Parathyroid adenoma (tissue), 2 donors: ENCODE measurements around the gene HRH2.

Source experiments
- H2AFZ ChIP-seq: fragments of 300-600 bp; sonication (generic); one replicate; pipeline ENCODE4 v1.7.0; 2017; ENCODE audit warnings: antibody characterized with exemption, mild to moderate bottlenecking
- H3K27ac ChIP-seq: fragments of 300-600 bp; sonication (generic); one replicate; pipeline ENCODE4 v1.7.0; 2017
- H3K27me3 ChIP-seq: fragments of 300-600 bp; sonication (generic); one replicate; pipeline ENCODE4 v1.7.0; 2017; ENCODE audit warnings: low read length; ENCODE audit not compliant: control insufficient read depth, insufficient read depth
- H3K36me3 ChIP-seq: fragments of 300-600 bp; sonication (generic); one replicate; pipeline ENCODE4 v1.7.0; 2017; ENCODE audit warnings: low read length; ENCODE audit not compliant: control insufficient read depth, insufficient read depth
- H3K4me1 ChIP-seq: fragments of 300-600 bp; sonication (generic); one replicate; pipeline ENCODE4 v1.7.0; 2017; ENCODE audit warnings: control low read depth
- H3K4me2 ChIP-seq: fragments of 300-600 bp; sonication (generic); one replicate; pipeline ENCODE4 v1.7.0; 2017; ENCODE audit warnings: low read length
- H3K4me3 ChIP-seq: fragments of 300-600 bp; sonication (generic); one replicate; pipeline ENCODE4 v1.7.0; 2017; ENCODE audit warnings: low read depth, low read length
- H3K79me2 ChIP-seq: fragments of 300-600 bp; sonication (generic); one replicate; pipeline ENCODE4 v1.7.0; 2017; ENCODE audit warnings: control low read depth
- H3K9ac ChIP-seq: fragments of 300-600 bp; sonication (generic); one replicate; pipeline ENCODE4 v1.7.0; 2017; ENCODE audit warnings: mild to moderate bottlenecking
- H3K9me3 ChIP-seq: fragments of 300-600 bp; sonication (generic); one replicate; pipeline ENCODE4 v1.7.0; 2017; ENCODE audit warnings: low read length; ENCODE audit not compliant: control insufficient read depth
- TF ChIP-seq, protein P1 (sequence below): fragments of 300-600 bp; sonication (generic); IDR thresholded peaks from one replicate; pipeline ENCODE4 v1.7.0; 2017; ENCODE audit warnings: antibody characterized with exemption, mild to moderate bottlenecking
- donor health status: primary hyperparathyroidism.

HRH2 gene, protein sequence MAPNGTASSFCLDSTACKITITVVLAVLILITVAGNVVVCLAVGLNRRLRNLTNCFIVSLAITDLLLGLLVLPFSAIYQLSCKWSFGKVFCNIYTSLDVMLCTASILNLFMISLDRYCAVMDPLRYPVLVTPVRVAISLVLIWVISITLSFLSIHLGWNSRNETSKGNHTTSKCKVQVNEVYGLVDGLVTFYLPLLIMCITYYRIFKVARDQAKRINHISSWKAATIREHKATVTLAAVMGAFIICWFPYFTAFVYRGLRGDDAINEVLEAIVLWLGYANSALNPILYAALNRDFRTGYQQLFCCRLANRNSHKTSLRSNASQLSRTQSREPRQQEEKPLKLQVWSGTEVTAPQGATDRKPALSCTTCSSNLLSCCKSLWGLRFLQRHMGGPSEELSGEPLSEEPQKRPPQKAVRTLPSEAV

DNA sequence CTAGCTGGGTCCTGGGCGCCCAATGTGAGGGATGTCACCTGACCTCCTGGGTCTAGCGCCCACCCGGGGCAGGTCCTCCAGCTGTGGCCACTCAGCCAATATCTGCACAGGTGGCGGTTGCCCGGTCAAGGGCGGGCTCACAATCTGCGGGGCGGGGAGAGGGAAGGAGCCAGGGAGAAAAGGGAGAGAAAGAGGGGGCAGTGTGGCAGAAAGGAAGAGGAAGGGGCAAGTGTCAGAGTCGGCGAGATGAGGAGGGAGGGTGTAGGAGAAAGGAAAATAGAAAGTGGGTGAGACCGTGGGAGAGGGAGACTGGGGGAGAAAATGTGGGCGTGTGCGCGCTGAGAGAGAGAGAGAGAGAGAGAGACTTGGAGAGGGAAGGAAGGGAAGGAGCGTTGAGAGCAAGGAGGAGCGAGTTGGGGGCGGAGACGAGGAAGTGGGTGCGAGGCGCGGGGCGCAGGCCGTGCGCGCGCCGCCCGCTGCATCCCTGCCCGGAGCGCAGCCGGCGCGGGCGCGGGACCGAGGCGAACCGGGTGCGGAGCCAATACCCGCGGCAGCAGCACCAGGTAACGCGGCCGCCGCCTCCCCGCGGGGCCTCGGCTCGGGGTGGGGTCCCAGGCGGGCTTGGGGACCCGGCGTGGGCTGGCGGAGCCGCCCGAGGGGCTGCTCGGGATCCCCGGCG is at the start of gene HRH2:
Gene HRH2, plus strand, starts transcription at position 479 of the 679 bp plus-strand sequence. CDS start 25,163 bp downstream, outside the sequence.
- peak within 1 kb of the TSS; percentile 84 for H2AFZ ChIP-seq
- no peaks in the 10 kb centered on the region for H3K36me3 ChIP-seq
- TF ChIP-seq, protein P1, sequence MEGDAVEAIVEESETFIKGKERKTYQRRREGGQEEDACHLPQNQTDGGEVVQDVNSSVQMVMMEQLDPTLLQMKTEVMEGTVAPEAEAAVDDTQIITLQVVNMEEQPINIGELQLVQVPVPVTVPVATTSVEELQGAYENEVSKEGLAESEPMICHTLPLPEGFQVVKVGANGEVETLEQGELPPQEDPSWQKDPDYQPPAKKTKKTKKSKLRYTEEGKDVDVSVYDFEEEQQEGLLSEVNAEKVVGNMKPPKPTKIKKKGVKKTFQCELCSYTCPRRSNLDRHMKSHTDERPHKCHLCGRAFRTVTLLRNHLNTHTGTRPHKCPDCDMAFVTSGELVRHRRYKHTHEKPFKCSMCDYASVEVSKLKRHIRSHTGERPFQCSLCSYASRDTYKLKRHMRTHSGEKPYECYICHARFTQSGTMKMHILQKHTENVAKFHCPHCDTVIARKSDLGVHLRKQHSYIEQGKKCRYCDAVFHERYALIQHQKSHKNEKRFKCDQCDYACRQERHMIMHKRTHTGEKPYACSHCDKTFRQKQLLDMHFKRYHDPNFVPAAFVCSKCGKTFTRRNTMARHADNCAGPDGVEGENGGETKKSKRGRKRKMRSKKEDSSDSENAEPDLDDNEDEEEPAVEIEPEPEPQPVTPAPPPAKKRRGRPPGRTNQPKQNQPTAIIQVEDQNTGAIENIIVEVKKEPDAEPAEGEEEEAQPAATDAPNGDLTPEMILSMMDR: no peak
- H3K9ac ChIP-seq: no peak within 1 kb of the TSS
- H3K9me3 ChIP-seq: no peaks in the 10 kb centered on the region
- H3K27me3 ChIP-seq: no peaks in the 10 kb centered on the region
- H3K4me2 ChIP-seq: peak within 1 kb of the TSS; percentile 59
- H3K4me3 ChIP-seq: peak within 1 kb of the TSS; percentile 65
- H3K27ac ChIP-seq: no peak within 1 kb of the TSS
- H3K79me2 ChIP-seq: no peaks in the 10 kb centered on the region
- peaks cover 14% of the 10 kb centered on the region for H3K4me1 ChIP-seq

DNA sequence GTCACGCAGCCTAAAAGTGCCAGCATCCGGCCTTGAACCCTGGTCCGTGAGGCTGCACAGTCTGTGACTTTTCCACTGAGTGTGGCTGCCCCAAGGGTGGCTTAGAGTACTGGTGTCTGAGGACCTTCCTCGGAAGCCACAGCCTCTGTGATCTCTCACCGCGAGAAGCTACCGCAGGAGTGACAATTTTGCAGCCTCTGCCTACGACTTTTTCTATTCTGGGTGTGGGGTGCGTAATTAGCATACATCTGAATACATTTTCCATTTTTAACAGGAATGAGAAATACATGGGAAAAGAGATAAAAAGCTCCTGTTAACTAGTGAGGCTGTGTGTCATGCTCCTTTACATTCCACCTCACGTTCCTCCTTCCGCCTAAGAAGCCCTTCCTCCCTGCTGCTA is 48.3 kb upstream of the HRH2 start:
- no peak overlapping the region for H3K27ac ChIP-seq

DNA sequence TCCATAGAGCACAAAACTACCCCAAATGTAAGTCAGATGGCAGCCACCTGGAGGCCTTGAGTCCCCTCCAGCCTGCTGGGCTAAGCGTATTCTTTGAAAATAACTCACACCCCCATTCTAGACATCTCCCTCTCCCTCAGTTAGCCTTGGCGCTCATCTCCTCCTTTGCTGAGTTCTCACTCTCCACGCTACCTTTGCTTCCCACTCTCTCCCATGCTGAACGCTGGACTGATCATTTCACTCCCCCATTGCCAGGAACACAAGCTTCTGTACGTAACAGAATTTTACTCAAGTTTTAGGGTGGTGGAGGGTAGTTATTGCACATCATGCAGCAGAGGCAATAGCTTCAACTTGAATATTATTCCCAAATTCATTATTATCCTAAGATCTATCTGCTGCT is 47.5 kb upstream of the HRH2 start:
- no peak overlapping the region for H2AFZ ChIP-seq
- H3K9me3 ChIP-seq: no peaks in the 10 kb centered on the region
- TF ChIP-seq, protein P1: no peak
- no peak overlapping the region for H3K27ac ChIP-seq
- no peaks in the 10 kb centered on the region for H3K27me3 ChIP-seq
- no peaks in the 10 kb centered on the region for H3K79me2 ChIP-seq
- peaks cover 7% of the 10 kb centered on the region for H3K4me1 ChIP-seq
- H3K4me2 ChIP-seq: no peak overlapping the region
- H3K4me3 ChIP-seq: no peak overlapping the region
- no peaks in the 10 kb centered on the region for H3K36me3 ChIP-seq
- no peak overlapping the region for H3K9ac ChIP-seq

More for the DNA sequence above, 48.3 kb upstream of the HRH2 start:
- no peak overlapping the region for H2AFZ ChIP-seq
- H3K27me3 ChIP-seq: no peaks in the 10 kb centered on the region
- H3K9ac ChIP-seq: no peak overlapping the region
- H3K36me3 ChIP-seq: no peaks in the 10 kb centered on the region
- no peaks in the 10 kb centered on the region for H3K9me3 ChIP-seq
- peaks cover 7% of the 10 kb centered on the region for H3K4me1 ChIP-seq
- H3K79me2 ChIP-seq: no peaks in the 10 kb centered on the region
- no peak overlapping the region for H3K4me2 ChIP-seq
- H3K4me3 ChIP-seq: no peak overlapping the region
- TF ChIP-seq, protein P1: no peak

DNA sequence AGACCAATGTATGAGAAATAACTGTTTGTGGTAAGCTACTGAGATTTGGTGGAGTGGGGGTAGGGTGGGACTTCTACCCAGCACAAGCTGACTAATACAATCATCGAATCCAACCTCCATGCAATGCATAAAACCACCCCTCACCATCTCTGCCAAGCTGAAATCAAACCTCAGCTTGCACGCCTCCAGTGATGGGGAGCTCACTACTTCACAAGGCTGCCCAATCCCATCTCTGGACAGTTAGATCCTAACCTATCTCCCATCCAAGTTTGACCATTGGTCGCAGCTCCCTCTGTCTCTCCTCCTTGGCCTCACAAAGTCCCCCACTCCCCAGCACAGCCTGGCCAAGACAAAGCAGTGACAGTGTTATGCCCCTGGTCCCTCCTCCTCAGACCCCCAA is 47.0 kb upstream of the HRH2 start:
- Histone ChIP-seq H3K4me1 (peaks cover 4% of the 10 kb centered on the region), H3K79me2 (no peaks in the 10 kb centered on the region), H3K36me3 (no peaks in the 10 kb centered on the region), H3K27ac (no peak overlapping the region), H3K9me3 (no peaks in the 10 kb centered on the region), H3K4me3 (no peak overlapping the region), H3K4me2 (no peak overlapping the region), H2AFZ (no peak overlapping the region), H3K27me3 (no peaks in the 10 kb centered on the region), H3K9ac (no peak overlapping the region)
- TF ChIP-seq, protein P1: no peak
